T-cell (primary cell): ENCODE results near the gene RPL39L. TPM values are rescaled to one million over a fixed set of nuclear protein-coding genes. Genes with fewer than 3 reads are reported as not detected.

Source experiments
- ATAC-seq, 4 experiments: fragments of 200-7000 bp in 3 of 4; fragments of 150-1000 bp in 1 of 4; cut with Tn5 transposase; replicated peaks in 1 of 4; 1 replicate in 3 of 4; 2 replicates in 1 of 4; pipeline ENCODE4 v1.10.0; 2021; ENCODE audit warnings: moderate library complexity in 3 of 4, mild to moderate bottlenecking in 2 of 4, moderate number of reproducible peaks in 1 of 4
- CTCF ChIA-PET, 2 donors: fragments of 300-600 bp; sonication (Branson Sonifier 250); formaldehyde crosslinking; loops; one replicate each; lab custom pipeline; 2022; ENCODE audit warnings: antibody characterized with exemption in 2 of 2; lab: Charles Lee
- POLR2A ChIA-PET, 2 donors: fragments of 300-600 bp; sonication (Branson Sonifier 250); formaldehyde crosslinking; loops; one replicate each; lab custom pipeline; 2022; ENCODE audit warnings: antibody characterized with exemption in 2 of 2; lab: Charles Lee
- DNase-seq, 35 experiments: peaks; one replicate each; pipeline versions ENCODE4 v3.0.0 to v3.0.0-alpha.2; 2013 to 2023
- H3K27ac ChIP-seq: one replicate; pipeline ENCODE4 v1.5.1; 2013; ENCODE audit warnings: low read length
- H3K27me3 ChIP-seq, 2 experiments: replicated peaks in 1 of 2; 1 replicate in 1 of 2; 2 replicates in 1 of 2; pipeline versions ENCODE4 v1.6.1 to v1.7.0; 2013; ENCODE audit warnings: low read length in 1 of 2, mixed read lengths in 1 of 2; ENCODE audit not compliant: control insufficient read depth in 2 of 2, insufficient read depth in 2 of 2; ENCODE audit errors: extremely low read depth in 1 of 2
- H3K36me3 ChIP-seq, 2 donors: 1 replicate in 1 of 2; 2 replicates in 1 of 2; pipeline versions ENCODE4 v1.6.1 to v1.7.0; 2013; ENCODE audit warnings: low read length in 1 of 2; ENCODE audit not compliant: control insufficient read depth in 2 of 2, insufficient read depth in 1 of 2; ENCODE audit errors: extremely low read depth in 1 of 2
- H3K4me1 ChIP-seq, 2 experiments: 1 replicate in 1 of 2; 2 replicates in 1 of 2; pipeline versions ENCODE4 v1.6.1 to v1.7.0; 2013; ENCODE audit warnings: low read length in 2 of 2, mixed read lengths in 1 of 2; ENCODE audit not compliant: insufficient read depth in 2 of 2, control insufficient read depth in 1 of 2; ENCODE audit errors: extremely low read depth in 1 of 2
- H3K4me3 ChIP-seq, 2 donors: 1 replicate in 1 of 2; 2 replicates in 1 of 2; pipeline versions ENCODE4 v1.5.1 to v1.7.0; 2013; ENCODE audit warnings: mild to moderate bottlenecking in 2 of 2, low read length in 1 of 2, moderate library complexity in 1 of 2; ENCODE audit not compliant: control insufficient read depth in 1 of 2; ENCODE audit errors: extremely low read depth in 1 of 2
- H3K9me3 ChIP-seq: 2 replicates; pipeline ENCODE4 v1.7.0; 2013
- H3K27ac Mint-ChIP-seq, 2 donors: one replicate each; pipeline ENCODE4 v1.8.0; 2020 to 2021; ENCODE audit warnings: mild to moderate bottlenecking in 2 of 2, mixed read lengths in 2 of 2
- H3K27me3 Mint-ChIP-seq, 2 donors: one replicate each; pipeline ENCODE4 v1.8.0; 2021 to 2022; ENCODE audit warnings: mixed read lengths in 2 of 2
- H3K36me3 Mint-ChIP-seq: one replicate; pipeline ENCODE4 v1.8.0; 2021; ENCODE audit warnings: mixed read lengths
- H3K4me1 Mint-ChIP-seq, 3 donors: one replicate each; pipeline ENCODE4 v1.8.0; 2020 to 2022; ENCODE audit warnings: mixed read lengths in 3 of 3, mild to moderate bottlenecking in 1 of 3
- H3K4me3 Mint-ChIP-seq, 3 donors: one replicate each; pipeline ENCODE4 v1.8.0; 2020 to 2022; ENCODE audit warnings: mild to moderate bottlenecking in 3 of 3, mixed read lengths in 3 of 3, moderate library complexity in 3 of 3
- H3K9me3 Mint-ChIP-seq, 3 donors: one replicate each; pipeline ENCODE4 v1.8.0; 2020 to 2022; ENCODE audit warnings: mixed read lengths in 3 of 3
- WGBS: methylation state at CpG from one replicate; pipeline ENCODE4 v1.1.5; 2013; ENCODE audit warnings: missing lambda C conversion rate; ENCODE audit not compliant: insufficient coverage; 5-methylcytosine and 5-hydroxymethylcytosine counted together
- total RNA-seq, 35 experiments: library from RNA in 6 of 35; stranded (reverse) in 6 of 35; fragments of 120-200 nt in 1 of 35; gene quantifications; one replicate each; pipeline versions ENCODE4 v1.2.1 to v1.2.4 and lab custom pipeline; 2013 to 2026

The RPL39L gene
- total RNA-seq, 5 donors from 2014 or later (not counting 1 experiment from before 2014, with no cell fraction given), result 0.85 to 3.8 (median 2.1) TPM

DNA sequence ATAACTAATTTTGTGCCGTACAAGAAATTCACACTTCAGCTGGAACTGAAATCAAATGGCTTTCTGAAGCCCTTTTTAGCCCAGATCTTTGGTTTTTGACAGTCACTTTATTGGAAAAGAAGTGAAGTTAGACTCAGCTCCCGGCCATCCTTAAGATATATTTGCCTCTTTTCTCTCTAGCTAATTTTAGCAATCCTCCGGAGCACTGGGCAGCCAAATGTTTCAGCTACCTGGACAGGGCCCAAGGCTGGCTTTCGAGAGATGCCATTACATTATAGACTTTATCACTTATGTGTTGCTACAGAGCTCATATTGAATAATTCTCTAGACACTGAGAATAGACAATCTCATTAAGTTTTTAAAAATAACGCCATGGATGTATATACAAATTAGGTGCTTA is 28.5 kb upstream of the RPL39L start:
- Histone ChIP-seq H3K4me1 (peaks cover 0 to 7% of the 10 kb centered on the region in 2 experiments), H3K9me3 (no peaks in the 10 kb centered on the region), H3K4me3 (no peak overlapping the region), H3K27me3 (no peaks in the 10 kb centered on the region), H3K27ac (no peak overlapping the region), H3K36me3 (no peaks in the 10 kb centered on the region)
- Mint-ChIP-seq H3K27ac (no peak overlapping the region), H3K4me1 (peaks cover 9 to 16% (median 16%) of the 10 kb centered on the region in 3 donors), H3K36me3 (no peaks in the 10 kb centered on the region), H3K9me3 (no peaks in the 10 kb centered on the region), H3K4me3 (no peak overlapping the region), H3K27me3 (peaks cover 3 to 6% of the 10 kb centered on the region in 2 donors)
- no peak for DNase-seq
- no peak for ATAC-seq
- ChIA-PET POLR2A (no interaction called here), CTCF (interaction anchor here (0.5 to 7.1 kb wide), 4 partner anchors 49 to 319 kb away, joined by 4 to 186 read pairs (median 16); no protein-coding TSS in a partner anchor)
- no CpG with 5 or more reads among the region's 5 CpGs for WGBS

DNA sequence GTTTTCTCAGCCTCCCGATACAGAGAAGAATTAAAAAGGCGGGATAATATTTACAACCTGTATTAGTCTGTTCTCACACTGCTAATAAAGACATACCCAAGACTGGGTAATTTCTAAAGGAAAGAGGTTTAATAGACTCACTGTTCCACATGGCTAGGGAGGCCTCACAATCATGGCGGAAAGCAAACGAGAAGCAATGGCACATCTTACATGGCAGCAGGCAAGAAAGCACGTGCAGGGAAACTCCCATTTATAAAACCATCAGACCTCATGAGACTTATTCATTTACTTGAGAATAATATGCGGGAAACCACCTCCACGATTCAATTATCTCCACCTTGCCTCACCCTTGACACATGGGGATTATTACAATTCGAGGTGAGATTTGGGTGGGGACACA is 27.5 kb upstream of the RPL39L start:
- Mint-ChIP-seq H3K9me3 (no peaks in the 10 kb centered on the region), H3K36me3 (no peaks in the 10 kb centered on the region), H3K4me1 (peaks cover 9 to 16% (median 16%) of the 10 kb centered on the region in 3 donors), H3K4me3 (no peak overlapping the region), H3K27me3 (peaks cover 4 to 6% of the 10 kb centered on the region in 2 donors), H3K27ac (no peak overlapping the region)
- ChIA-PET POLR2A (interaction anchor here in 1 of 2 donors (0.7 kb wide), 1 partner anchor 195 kb away, joined by 5 read pairs; no protein-coding TSS in a partner anchor), CTCF (interaction anchor here (0.6 to 7.1 kb wide), 7 partner anchors 29 to 338 kb away, joined by 3 to 186 read pairs (median 3); no protein-coding TSS in a partner anchor)
- no peak overlapping the region for H3K4me3 ChIP-seq
- no peak overlapping the region for H3K27ac ChIP-seq
- H3K27me3 ChIP-seq, result no peaks in the 10 kb centered on the region
- H3K36me3 ChIP-seq, result no peaks in the 10 kb centered on the region
- H3K9me3 ChIP-seq, result no peaks in the 10 kb centered on the region
- 60% methylated on average over 1 of the region's 8 CpGs for WGBS
- DNase-seq (no peak), ATAC-seq (no peak)
- peaks cover 0 to 7% of the 10 kb centered on the region in 2 experiments for H3K4me1 ChIP-seq

DNA sequence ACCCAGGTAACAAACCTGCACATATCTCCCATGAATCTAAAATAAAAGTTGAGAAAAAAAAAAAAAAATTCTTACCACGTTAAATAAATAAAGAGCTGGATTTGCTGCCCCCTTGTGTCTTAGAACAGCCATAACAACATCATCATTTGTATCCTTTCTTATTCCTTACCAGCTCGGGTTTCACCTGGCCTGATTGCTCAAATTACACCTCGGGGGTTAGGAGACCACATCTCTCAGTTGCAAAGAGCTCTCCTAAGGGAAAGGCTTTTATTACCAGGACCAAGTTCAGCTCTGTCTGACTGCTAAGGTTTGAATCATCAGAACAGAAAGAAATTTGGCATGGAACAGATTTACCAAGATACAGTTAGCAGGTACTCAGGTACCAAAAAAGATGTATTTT is 25.8 kb upstream of the RPL39L start:
- Mint-ChIP-seq H3K4me3 (no peak overlapping the region), H3K27me3 (peaks cover 6 to 7% of the 10 kb centered on the region in 2 donors), H3K36me3 (peaks cover 3% of the 10 kb centered on the region), H3K27ac (no peak overlapping the region), H3K4me1 (peaks cover 5 to 11% (median 11%) of the 10 kb centered on the region in 3 donors), H3K9me3 (no peaks in the 10 kb centered on the region)
- POLR2A ChIA-PET, result interaction anchor here (0.6 to 0.8 kb wide), 9 partner anchors 54 to 574 kb away, joined by 3 to 6 read pairs (median 4); no protein-coding TSS in a partner anchor
- WGBS, result 0% methylated on average over 2 of the region's 3 CpGs
- Histone ChIP-seq H3K4me1 (peaks cover 0 to 3% of the 10 kb centered on the region in 2 experiments), H3K27me3 (no peaks in the 10 kb centered on the region), H3K4me3 (no peak overlapping the region), H3K9me3 (no peaks in the 10 kb centered on the region), H3K36me3 (no peaks in the 10 kb centered on the region), H3K27ac (no peak overlapping the region)
- CTCF ChIA-PET, result interaction anchor here (0.5 to 7.1 kb wide), 61 partner anchors 8 to 1956 kb away, joined by 3 to 186 read pairs (median 4); partner anchors contain the start of gene RPL39L (in 1 of the 2)
- DNase-seq (peak in 25 of 35 experiments; percentile 3 to 84 (median 25)), ATAC-seq (peak; percentile 48 to 70 (median 60))

DNA sequence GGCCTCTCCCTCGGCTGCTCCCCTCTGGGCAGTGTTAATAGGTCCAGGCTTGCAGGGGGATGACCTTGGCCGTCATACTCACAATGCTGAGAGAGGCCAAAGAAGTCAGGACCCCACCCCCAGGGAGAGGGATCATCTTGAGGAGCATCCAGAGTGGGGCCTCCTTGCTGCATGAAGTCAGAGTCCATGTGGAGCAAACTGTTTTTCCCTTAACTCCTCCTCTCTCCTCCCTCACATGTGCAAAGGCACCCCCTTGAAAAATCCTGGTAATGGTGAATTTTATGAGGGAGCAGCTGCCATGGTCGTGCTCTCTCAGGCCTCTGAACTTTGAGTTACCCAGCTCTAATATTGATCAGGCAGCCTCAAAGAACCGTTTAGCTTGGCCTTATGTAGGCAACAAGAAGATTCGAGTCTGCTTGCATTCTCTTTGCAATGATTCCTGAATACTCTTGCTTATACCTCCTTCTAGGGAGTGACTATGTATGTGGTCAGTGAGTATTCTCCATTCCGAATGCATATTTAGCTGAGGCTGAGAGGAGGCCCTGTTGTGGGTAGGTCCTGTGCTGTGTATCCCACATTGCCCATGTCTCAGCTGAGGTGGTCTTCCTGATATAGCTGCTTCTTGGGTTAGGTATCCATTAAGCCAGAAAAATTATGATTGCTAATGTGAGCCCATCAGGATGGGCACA is 23.1 kb upstream of the RPL39L start:
- H3K4me3 Mint-ChIP-seq, result no peak overlapping the region
- Histone ChIP-seq H3K4me3 (no peak overlapping the region), H3K27me3 (no peaks in the 10 kb centered on the region), H3K9me3 (no peaks in the 10 kb centered on the region), H3K27ac (no peak overlapping the region), H3K4me1 (no peaks in the 10 kb centered on the region), H3K36me3 (no peaks in the 10 kb centered on the region)
- WGBS, result no CpG with 5 or more reads among the region's 6 CpGs
- H3K36me3 Mint-ChIP-seq, result peaks cover 11% of the 10 kb centered on the region
- peaks cover 0 to 5% (median 3%) of the 10 kb centered on the region in 3 donors for H3K4me1 Mint-ChIP-seq
- ChIA-PET CTCF (interaction anchor here (0.5 to 7.1 kb wide), 8 partner anchors 26 to 341 kb away, joined by 3 to 186 read pairs (median 4); no protein-coding TSS in a partner anchor), POLR2A (interaction anchor here in 1 of 2 donors (0.6 kb wide), 1 partner anchor 560 kb away, joined by 4 read pairs; no protein-coding TSS in a partner anchor)
- peaks cover 3 to 10% (median 4%) of the 10 kb centered on the region in 3 donors for H3K9me3 Mint-ChIP-seq
- H3K27ac Mint-ChIP-seq, result no peak overlapping the region
- DNase-seq (no peak), ATAC-seq (no peak)
- peaks cover 6 to 7% of the 10 kb centered on the region in 2 donors for H3K27me3 Mint-ChIP-seq

DNA sequence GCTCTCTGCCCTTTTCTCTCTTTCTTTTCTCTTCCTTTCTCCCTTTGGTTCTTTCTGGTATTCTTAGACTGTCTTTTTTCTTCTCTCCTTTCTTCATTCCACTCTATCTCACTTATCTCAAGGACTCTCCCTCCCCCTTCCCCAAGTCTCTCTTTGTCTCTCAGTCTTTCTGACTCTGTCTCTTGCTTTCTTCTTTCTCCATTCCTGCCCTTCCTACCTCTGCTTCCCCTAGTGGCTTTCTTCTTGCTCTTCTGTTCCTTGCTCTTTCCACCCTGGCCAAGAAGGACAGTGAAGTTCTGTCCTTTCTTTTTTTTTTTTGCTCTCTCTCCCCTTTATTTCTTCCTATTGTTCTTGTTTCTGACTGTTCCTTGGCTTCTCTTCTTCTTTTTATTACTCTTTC is 22.3 kb upstream of the RPL39L start:
- Histone ChIP-seq H3K36me3 (no peaks in the 10 kb centered on the region), H3K4me1 (no peaks in the 10 kb centered on the region), H3K27ac (no peak overlapping the region), H3K27me3 (no peaks in the 10 kb centered on the region), H3K9me3 (no peaks in the 10 kb centered on the region), H3K4me3 (no peak overlapping the region)
- Mint-ChIP-seq H3K4me3 (no peak overlapping the region), H3K9me3 (peaks cover 3 to 10% (median 4%) of the 10 kb centered on the region in 3 donors), H3K27ac (no peak overlapping the region), H3K36me3 (peaks cover 11% of the 10 kb centered on the region), H3K4me1 (peaks cover 0 to 5% (median 3%) of the 10 kb centered on the region in 3 donors), H3K27me3 (peaks cover 6 to 7% of the 10 kb centered on the region in 2 donors)
- ChIA-PET POLR2A (no interaction called here), CTCF (interaction anchor here in 1 of 2 donors (0.5 to 7.1 kb wide), 4 partner anchors 48 to 340 kb away, joined by 3 to 186 read pairs (median 3); no protein-coding TSS in a partner anchor)
- ATAC-seq (no peak), DNase-seq (no peak)

DNA sequence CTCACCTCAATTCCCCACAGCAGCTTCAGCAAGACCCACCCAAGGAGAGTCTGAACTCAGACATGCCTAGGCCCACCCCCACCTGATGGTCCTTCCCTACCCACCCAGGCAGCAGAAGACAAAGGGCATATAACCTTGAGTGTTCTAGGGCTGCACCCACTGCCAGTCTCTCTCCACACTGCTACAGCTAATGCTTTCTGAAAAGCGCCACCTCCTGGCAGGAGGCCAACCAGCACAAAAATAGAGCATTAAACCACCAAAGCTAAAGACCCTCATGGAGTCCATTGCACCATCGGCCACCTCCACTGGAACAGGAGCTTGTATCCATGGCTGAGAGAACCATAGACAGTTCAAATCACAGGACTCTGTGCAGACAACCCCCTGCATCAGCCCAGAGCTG is 11.3 kb upstream of the RPL39L start:
- Mint-ChIP-seq H3K27ac (peak overlapping the region; percentile 13 to 28), H3K27me3 (peaks cover 3 to 7% of the 10 kb centered on the region in 2 donors), H3K9me3 (peaks cover 7 to 8% (median 8%) of the 10 kb centered on the region in 3 donors), H3K4me3 (no peak overlapping the region), H3K36me3 (peaks cover 7% of the 10 kb centered on the region), H3K4me1 (peaks cover 7 to 14% (median 8%) of the 10 kb centered on the region in 3 donors)
- Histone ChIP-seq H3K27ac (no peak overlapping the region), H3K27me3 (peaks cover 0 to 9% of the 10 kb centered on the region in 2 experiments), H3K4me3 (no peak overlapping the region), H3K4me1 (peaks cover 0 to 5% of the 10 kb centered on the region in 2 experiments), H3K36me3 (no peaks in the 10 kb centered on the region), H3K9me3 (no peaks in the 10 kb centered on the region)
- 50% methylated on average over 2 of the region's 2 CpGs for WGBS
- POLR2A ChIA-PET, result interaction anchor here in 1 of 2 donors (0.6 kb wide), 2 partner anchors 204 to 572 kb away, joined by 3 to 7 read pairs; no protein-coding TSS in a partner anchor
- CTCF ChIA-PET, result interaction anchor here (0.6 to 5.5 kb wide), 14 partner anchors 9 to 623 kb away, joined by 3 to 61 read pairs (median 6); partner anchors contain the start of gene RPL39L (in 2 of the 2)
- DNase-seq (peak; percentile 18 to 71 (median 53)), ATAC-seq (peak in 3 of 4 experiments; percentile 45 to 58 (median 55))
